Fibroblast of pulmonary artery (primary cell): ENCODE results near the gene KANSL1L.

ENCODE experiments used
- DNase-seq: peaks from one replicate; pipeline ENCODE4 v3.0.0-alpha.2; 2010; ENCODE audit warnings: low read depth
- H3K4me3 ChIP-seq: replicated peaks from 2 replicates; pipeline ENCODE4 v1.5.1; 2011; ENCODE audit warnings: low read depth, mild to moderate bottlenecking, control low read depth, low read length, moderate library complexity
- CTCF ChIP-seq: IDR thresholded peaks from 2 replicates; pipeline ENCODE4 v1.5.1; 2011; ENCODE audit warnings: mild to moderate bottlenecking, control low read depth, low read length, inconsistent platforms; ENCODE audit errors: missing control alignments

Gene KANSL1L

GRCh38 chr2:210049831-210050230, 121.4 kb downstream of the KANSL1L start:
- no peak for DNase-seq
- TF ChIP-seq CTCF, result no peak
- H3K4me3 ChIP-seq, result no peak overlapping the region

- no peak for TF ChIP-seq CTCF
- no peak for DNase-seq
- H3K4me3 ChIP-seq, result no peak overlapping the region
Observed at GRCh38 chr2:210046851-210047500, 124.2 kb downstream of the KANSL1L start.

- no peak for DNase-seq
- no peak overlapping the region for H3K4me3 ChIP-seq
- TF ChIP-seq CTCF, result no peak
Observed at GRCh38 chr2:210038078-210038477, 133.1 kb downstream of the KANSL1L start.

- DNase-seq, result no peak
- no peak overlapping the region for H3K4me3 ChIP-seq
- TF ChIP-seq CTCF, result no peak
Observed at GRCh38 chr2:210035679-210036078, 135.5 kb downstream of the KANSL1L start.

GRCh38 chr2:210034087-210034683, 137.0 kb downstream of the KANSL1L start:
- DNase-seq, result no peak
- TF ChIP-seq CTCF, result no peak
- H3K4me3 ChIP-seq, result no peak overlapping the region

- DNase-seq, result no peak
- TF ChIP-seq CTCF, result no peak
- no peak overlapping the region for H3K4me3 ChIP-seq
Observed at GRCh38 chr2:210028178-210028577, 143.0 kb downstream of the KANSL1L start.

- no peak for TF ChIP-seq CTCF
- no peak overlapping the region for H3K4me3 ChIP-seq
- DNase-seq, result no peak
Observed at GRCh38 chr2:210027608-210028007, 143.6 kb downstream of the KANSL1L start.
